Ureter (tissue), 1 donor: ENCODE measurements around the gene SNX20. TPM values are rescaled to one million over a fixed set of nuclear protein-coding genes. Genes with fewer than 3 reads are reported as not detected.

ENCODE experiments used
- DNase-seq: peaks from one replicate; pipeline ENCODE4 v3.0.0-alpha.2; 2020; ENCODE audit warnings: low spot score
- total RNA-seq: library from RNA; stranded (reverse); gene quantifications from one replicate; pipeline ENCODE4 v1.2.4, GENCODE V29; 2023
- donor health status: DM: yes; HTN: yes; CAD: no.

The SNX20 gene
- 1.8 TPM for total RNA-seq

GRCh38 chr16:50681021-50681885 is at the start of gene SNX20:
TSS of gene SNX20 (minus strand) at chr16:50681312. CDS start at chr16:50677526, 3,786 bp downstream.
- no peak for DNase-seq

DNA sequence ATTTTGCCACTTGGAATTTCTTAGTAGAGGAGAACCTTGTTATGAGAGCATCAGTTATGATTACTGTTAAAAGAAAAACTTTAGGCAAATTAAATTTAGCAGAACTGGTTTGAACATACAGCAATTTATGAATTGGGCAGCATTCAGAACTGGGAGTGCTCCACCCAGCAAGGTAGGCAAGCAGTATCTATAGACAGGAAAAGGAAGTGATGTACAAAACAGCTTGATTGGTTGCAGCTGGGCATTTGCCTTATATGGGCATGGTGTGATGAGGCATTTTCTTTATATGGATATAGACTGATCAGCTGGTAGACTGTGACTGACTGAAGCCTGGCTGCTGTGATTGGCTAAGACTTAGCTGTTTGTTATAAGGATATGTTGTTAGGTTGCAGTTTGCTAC is 43.2 kb upstream of the SNX20 start:
- DNase-seq: no peak

DNA sequence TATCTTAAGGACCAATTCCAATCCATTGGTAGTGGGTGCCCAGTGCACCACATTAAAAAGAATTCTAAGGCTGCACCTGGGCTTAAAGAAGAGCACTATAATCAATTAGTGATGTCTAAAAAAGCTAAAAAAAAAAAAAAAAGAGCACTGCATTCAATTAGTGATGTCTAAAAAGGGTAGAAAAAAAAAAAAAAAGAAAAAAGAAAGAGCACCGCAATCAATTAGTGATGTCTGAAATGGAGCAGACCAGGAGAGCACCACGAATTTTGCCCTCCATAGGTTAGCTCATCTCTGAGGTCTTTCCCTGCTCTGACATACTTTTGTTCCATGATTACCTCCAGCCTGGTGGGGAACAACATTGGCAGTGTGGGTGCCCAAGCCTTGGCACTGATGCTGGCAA is 41.8 kb upstream of the SNX20 start:
- no peak for DNase-seq

- no peak for DNase-seq
Measured at GRCh38 chr16:50722405-50722737, 41.3 kb upstream of the SNX20 start.

DNA sequence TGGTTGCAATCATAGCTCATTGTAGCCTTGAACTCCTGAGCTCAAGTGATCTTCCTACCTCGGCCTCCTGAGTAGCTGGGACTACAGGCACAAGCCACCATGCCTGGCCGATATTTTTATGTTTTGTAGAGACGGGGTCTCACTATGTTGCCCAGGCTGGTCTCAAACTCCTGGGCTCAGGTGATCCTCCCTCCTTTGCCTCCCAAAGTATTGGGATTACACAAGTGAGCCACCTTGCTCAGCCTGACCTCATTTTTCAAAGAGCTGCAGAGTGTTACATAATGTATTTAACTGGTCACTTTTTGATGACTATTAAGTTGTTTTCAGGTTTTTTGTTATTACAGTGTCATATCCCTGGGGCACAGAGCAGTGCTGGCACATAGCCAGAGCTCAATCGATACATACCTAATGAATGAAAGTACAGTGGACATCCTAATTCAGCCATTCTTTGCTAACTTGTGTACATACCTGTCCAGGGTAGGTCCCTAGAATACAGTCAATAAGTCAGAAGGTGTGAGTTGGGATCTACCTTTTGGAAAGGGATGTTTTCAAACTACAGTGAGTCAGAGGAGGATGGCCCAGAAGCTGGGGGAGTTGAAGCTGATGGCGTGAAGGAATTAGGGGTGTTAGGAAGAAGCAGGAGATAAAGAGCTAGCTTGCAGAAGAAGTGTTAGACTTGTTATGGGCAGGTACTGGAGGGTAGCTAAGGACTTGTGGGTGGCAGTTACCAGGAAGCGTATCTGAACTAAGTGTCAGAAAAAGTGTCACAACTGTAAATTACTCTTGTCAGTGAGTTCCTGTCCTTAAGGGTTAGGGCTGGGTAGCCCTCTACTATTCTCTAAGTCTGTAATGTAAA is 40.7 kb upstream of the SNX20 start:
- no peak for DNase-seq

DNA sequence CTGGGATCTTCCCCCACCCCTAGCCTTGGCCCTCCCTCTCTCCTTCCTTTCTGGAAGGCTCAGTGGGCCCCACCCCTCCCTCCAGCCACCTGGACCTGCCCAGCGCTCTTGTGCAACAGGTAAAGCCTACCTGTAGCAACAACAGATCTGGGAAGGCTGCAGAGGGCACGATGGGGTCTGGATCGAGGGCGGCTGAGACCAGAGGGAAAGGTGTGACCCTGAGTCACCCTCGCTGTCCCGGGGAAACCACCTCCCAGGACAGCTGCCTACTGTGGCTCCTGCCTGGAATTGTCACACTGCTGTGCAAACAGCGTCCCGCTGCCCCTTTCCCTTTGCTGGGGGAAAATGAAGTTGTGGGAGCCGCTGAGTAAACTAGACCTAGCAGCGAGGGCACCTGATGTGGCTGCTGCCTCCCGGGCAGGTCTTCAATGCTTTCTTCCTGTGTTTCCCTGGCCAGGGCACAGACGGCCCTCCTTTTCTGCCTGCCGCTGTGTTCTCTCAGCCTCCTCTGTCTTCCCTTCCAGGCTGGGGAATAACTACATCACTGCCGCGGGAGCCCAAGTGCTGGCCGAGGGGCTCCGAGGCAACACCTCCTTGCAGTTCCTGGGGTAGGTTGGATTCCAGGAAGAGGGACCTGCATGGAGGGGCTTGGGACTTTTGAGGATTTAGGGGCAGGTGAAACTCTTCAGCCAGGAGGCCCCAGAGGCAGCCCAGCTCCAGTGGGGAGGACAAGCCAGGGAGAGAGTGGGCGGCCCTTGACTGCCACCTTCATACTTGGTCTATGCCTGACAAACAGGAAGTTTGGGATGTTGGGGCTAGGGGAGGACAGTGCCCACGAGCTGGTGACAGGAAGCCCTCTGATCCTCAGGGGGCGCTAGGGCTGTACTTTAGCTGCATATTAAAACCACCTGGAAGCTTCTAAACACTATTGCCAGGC is 38.6 kb upstream of the SNX20 start:
- DNase-seq: no peak

DNA sequence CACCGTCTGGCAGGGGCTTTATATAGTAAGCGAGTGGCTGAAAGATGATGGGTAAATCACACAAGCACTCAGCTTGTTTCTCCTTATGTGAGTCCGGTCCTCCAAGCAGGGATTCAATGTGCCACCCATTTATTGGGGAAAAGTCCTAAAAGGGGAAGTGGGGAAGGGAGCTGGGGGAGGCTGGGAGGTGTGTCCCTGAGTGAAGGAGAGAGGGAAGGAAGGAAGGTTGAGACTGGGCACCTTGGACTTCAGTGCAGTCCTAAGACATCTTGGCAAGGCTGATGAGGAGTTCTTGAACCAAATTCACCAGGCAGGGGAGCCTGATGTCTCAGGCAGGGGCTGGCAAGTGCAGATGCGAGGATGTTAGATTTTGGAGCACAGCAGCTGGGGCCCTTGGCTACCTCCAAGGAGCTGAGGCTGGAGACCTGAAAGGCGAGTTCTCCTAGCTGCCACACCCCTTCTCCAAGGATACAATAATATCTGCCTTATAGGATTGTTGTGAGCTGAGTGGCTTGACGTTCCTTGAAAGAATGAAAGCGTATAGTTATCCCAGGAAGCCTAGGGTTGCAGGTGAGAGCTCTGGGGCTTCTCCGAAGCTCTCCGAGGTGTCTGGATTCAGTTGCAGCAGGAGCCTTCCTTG is 37.8 kb upstream of the SNX20 start:
- DNase-seq: no peak

- no peak for DNase-seq
Measured at GRCh38 chr16:50718061-50718760, 37.1 kb upstream of the SNX20 start.

DNA sequence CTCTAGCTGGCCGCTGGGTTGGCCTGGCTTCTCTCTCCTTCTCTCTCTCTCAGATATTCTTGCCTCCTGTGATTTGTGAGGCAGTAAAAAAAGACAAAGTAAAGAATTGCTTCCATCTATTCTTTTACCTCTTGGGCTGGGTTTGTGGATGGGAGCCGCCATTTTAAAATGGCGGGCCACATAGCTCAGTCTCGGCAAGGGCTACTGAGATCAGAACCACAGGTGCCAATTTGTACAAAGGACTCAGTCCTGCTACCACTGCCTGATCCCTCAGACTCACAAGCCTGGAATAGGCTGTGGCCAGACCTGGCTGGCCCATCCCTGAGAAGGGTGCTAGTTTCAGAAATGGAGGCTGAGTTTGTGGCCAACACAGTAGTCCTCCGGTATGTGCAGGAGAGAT is 36.4 kb upstream of the SNX20 start:
- no peak for DNase-seq

- DNase-seq: no peak
Measured at GRCh38 chr16:50717091-50717490, 36.0 kb upstream of the SNX20 start.

- no peak for DNase-seq
Measured at GRCh38 chr16:50712956-50713355, 31.8 kb upstream of the SNX20 start.

GRCh38 chr16:50712560-50712898 is 31.4 kb upstream of the SNX20 start:
- DNase-seq: no peak

DNA sequence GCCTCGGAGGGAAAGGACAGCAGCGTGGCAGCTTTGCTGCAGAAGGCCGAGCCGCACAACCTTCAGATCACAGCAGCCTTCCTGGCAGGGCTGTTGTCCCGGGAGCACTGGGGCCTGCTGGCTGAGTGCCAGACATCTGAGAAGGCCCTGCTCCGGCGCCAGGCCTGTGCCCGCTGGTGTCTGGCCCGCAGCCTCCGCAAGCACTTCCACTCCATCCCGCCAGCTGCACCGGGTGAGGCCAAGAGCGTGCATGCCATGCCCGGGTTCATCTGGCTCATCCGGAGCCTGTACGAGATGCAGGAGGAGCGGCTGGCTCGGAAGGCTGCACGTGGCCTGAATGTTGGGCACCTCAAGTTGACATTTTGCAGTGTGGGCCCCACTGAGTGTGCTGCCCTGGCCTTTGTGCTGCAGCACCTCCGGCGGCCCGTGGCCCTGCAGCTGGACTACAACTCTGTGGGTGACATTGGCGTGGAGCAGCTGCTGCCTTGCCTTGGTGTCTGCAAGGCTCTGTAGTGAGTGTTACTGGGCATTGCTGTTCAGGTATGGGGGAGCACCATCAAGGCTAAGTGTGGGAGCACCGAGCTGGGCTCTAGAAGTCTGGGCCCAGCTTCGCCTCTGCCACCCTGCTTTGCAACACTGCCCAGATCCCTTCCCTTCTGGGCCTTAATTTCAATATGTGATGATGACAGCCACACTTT is 30.9 kb upstream of the SNX20 start:
- no peak for DNase-seq

- DNase-seq: no peak
Measured at GRCh38 chr16:50711040-50711439, 29.9 kb upstream of the SNX20 start.

DNA sequence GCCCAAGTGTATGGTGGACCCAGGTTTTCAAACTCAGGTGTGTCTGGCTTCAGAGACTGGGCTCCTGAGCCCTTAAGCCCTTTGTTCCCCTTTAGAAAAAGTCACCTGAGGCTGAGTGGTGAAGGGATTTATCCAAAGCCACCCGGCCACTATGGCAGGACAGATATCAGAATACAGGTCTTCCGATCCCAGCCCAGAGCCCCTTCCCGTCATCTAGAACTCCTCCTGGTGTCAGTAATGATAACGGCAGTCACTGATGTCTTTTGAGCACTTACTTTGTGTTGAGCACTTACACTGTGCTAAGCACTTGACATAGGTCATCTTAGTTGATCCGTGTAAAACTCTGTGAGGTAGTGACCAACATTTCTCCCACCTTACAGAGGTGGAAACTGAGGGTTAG is 28.9 kb upstream of the SNX20 start:
- DNase-seq: no peak

DNA sequence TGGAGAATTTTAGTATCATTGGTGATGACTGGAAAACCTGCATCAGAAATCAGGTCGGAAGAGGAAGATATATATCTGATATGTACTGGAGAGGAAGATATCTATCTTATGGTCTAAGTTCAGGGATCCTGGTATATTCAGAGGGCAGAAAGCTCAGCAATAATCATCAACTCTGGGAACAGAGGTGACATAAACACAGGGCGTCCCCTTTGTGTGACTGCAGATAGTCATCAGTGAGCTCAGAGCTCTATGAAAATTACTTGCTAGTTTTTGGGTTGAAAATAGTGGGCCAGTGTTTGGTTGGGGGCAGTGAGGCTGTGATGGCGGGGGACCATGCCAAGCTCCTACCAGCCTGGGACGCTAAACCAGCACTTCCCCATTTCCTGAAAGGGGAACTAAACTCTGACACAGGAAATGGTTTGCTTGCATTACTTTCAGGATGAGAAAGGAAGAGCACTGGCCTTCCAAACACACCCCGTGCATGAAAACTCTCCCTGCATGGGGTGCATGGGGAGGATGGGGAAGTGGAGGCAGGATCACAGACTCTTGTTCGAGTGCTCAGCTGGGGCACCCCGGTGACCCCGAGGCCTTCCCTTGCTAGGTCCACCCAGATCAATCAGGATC is 28.1 kb upstream of the SNX20 start:
- DNase-seq: no peak

GRCh38 chr16:50708373-50709060 is 27.4 kb upstream of the SNX20 start:
- no peak for DNase-seq

DNA sequence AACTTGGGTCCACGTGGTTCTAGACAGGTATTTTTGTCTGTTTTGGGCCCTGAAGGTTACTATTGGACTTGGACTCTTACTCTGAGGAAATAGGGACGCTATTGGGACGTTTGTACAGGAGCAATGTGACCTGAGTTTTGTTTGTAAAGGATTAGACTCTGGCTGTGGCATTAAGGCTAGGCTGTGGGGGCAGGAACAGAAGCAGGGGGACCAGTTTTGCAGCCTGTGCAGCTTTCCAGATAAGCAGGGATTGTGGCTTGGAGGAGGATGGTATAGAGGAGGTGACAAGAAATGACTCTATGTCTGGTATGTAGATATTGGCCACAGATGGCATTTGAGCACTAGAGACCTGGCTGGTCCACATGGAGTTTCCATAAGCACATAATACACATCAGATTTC is 25.1 kb upstream of the SNX20 start:
- DNase-seq: no peak

DNA sequence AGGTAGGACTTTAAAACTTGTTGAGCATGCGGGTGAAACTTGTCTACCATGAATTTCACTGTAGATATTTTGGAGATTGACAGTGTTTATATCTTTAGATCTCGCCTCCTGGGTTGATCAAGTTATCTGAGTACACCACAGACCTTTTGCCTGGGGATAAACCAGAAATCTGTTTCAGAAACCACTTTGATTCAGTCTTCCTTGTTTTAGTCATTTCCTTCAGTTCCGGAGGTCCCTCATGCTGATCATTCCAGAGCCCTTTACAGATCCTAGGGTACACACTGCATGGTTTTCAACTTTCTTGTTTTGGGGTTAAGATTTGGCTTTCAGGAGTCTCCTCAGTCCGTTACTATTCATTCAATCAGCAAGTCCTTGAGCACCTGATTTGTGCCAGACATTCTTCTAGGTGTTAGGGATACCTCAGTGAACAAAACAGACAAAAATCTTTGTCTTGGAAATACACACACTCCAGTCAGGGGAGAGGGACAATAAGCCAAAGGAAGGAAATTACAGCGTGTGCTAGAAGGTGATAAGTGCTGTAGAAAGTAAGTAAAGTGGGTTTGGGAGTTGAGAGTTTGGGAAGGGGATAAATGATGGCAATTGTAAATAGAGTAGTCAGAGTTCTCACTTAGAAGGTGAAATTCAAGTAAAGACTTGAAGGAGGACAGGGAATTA is 24.5 kb upstream of the SNX20 start:
- DNase-seq: no peak
